ENCODE measurements around the gene PPP1R11.
"Not testable (repeated sequence)": the region's sequence is repeated elsewhere in the genome, so short reads cannot be mapped to it uniquely, and the experiment has no call there.

PPP1R11 gene

GRCh38 chr6:30100585-30101443, 33.8 kb downstream of the PPP1R11 start:
- Mint-ChIP-seq H3K9me3 (ENCODE audit: low read depth) (no peaks in the 10 kb centered on the region), H3K27me3 (peaks cover 28% of the 10 kb centered on the region), H3K4me1 (ENCODE audit: low read depth) (peaks cover 57% of the 10 kb centered on the region), H3K27ac (no peak overlapping the region), H3K4me3 (peak overlapping the region; percentile 87), H3K36me3 (no peaks in the 10 kb centered on the region)

DNA sequence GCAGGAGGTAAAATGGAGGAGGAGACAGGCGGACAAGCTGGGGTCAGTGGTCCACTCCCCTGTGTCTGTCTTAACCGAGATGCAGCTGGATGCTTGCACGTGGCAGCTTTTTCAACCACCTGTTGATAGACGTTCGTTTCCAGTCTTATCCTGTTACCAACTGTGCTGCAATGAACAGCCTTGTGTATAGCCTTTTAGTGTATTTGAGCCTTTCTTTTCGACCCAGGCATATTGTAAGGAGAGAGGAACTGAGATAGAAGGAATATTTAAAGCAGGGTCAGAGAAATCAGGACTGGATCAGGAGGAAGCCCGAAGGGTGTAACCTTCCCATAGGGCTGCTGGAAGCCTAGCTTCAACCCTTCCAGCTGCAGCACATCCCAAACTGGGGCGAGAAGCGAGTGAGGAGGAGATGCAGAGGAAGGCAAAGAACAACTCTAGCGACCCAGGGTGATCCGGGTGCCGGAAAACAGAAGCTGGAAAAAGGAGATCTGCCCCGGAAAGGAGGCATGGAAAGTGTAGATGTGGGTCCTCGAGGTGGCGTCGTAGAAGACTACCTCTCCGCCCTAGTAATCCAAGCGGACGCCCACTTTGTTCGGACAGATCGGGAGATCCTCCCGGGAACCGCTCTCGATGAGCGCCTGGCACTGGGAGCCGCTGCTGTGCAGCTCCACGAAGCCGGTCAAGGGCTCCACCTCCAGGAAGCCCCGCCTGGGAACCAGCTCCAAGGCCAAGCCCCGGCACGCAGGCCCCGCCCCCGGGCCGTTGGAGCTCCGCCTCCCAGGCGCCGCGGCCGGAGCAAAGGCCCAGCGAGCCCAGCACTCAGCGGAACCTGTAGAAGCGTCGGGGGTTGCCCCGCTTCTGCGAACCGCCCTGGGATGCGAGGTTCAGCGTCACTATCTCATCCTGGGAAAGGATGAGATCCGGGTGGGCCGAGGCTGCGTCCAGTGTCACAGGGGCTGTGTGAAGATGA, 34.7 kb downstream of the PPP1R11 start:
- H3K4me3 Mint-ChIP-seq, result peak overlapping the region; percentile 87
- H3K4me1 Mint-ChIP-seq (ENCODE audit: low read depth), result peaks cover 57% of the 10 kb centered on the region
- peak overlapping the region; percentile 55 for H3K27ac Mint-ChIP-seq

DNA sequence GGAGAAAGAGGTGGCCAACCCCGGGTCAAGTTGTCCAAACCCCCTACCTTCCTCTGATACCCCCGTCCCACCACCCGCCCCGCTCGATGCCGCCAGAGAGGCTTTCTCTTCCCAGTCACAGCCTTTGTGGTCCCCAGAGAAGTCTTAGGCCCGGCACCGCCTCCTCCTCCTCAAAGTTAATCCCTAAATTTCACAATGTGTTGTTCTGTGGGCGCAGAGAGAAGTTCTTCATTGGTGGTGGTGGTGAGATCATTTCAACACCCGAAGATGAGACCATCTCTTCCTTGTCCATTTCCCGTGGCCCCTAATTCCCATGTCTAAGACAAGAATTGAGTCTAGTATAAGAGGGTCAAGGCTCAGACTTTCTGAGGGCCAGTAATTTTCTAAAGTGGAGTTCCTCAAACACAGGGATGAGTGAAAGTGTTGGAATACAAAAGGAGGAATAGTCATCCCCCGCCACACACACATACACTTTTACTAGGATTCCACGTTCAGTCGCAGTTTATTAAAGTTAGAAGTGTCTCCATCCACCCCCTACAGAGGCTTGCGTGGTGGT, 35.5 kb downstream of the PPP1R11 start:
- Mint-ChIP-seq H3K4me3 (peak overlapping the region; percentile 89), H3K27me3 (peaks cover 31% of the 10 kb centered on the region), H3K27ac (peak overlapping the region; percentile 7), H3K4me1 (ENCODE audit: low read depth) (peaks cover 52% of the 10 kb centered on the region), H3K9me3 (ENCODE audit: low read depth) (no peaks in the 10 kb centered on the region), H3K36me3 (no peaks in the 10 kb centered on the region)

More for the DNA sequence above, 34.7 kb downstream of the PPP1R11 start:
- Mint-ChIP-seq H3K36me3 (no peaks in the 10 kb centered on the region), H3K9me3 (ENCODE audit: low read depth) (no peaks in the 10 kb centered on the region), H3K27me3 (peaks cover 28% of the 10 kb centered on the region)

DNA sequence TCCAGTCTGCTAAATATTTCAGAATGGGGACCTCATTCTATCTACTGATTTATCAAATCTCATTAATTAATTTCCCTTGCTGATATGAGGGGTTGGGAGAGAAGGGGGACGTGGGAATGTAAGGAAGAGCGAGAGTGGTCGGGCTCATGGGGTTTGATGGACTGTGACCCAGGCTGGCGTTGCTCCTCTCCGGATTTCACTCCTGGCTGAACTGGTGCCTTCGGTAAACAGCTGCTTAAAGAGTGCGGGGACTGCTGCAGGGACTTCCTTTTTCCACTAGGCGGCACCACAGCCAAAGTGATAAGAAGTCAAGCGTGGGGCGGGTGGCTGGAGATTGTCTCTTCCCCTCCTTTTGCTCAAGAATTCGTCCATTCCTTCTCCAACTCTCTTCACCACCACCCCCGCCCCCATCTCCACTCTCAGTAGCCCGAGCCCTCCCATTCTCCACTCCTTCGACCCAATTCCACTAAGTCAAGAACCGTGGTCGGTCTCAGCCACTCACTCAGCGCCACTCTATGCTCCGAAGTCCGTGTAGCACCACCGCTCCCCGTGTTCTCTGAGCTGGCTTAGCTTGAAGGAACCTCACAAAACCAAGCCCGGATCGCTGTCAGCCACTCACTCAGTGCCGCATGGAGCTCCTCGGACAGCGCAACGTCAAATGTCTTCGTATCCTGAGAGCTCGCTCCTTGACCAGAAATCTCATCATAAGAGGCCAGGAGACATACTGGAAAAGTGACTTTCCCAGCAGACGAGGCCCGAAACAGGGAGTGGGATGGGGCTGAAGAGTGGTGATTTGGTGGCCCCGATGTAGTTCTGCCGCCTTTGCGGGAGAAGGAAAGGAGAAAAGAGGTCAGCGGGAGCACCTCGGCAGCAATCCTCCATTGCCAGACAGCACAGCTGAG, 36.2 kb downstream of the PPP1R11 start:
- peak overlapping the region; percentile 7 for H3K27ac Mint-ChIP-seq
- no peaks in the 10 kb centered on the region for H3K9me3 Mint-ChIP-seq (ENCODE audit: low read depth)

DNA sequence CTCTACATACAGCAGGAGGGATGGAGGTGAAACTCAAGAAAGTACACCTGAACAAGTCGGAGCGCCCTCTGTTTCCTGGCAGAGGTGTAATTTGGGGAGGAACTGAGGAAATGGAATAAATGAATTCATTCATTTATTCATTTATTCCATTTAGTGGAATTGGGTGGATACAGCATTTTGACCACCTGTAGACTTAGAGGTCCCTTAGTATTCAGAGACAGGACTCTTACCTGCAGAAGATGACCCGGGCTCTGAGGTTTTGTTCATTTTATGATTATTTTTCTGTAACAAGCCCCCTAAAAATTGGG, 36.8 kb downstream of the PPP1R11 start:
- Mint-ChIP-seq H3K27ac (no peak overlapping the region), H3K36me3 (no peaks in the 10 kb centered on the region), H3K9me3 (ENCODE audit: low read depth) (no peaks in the 10 kb centered on the region), H3K4me3 (peak overlapping the region; percentile 89), H3K4me1 (ENCODE audit: low read depth) (peaks cover 39% of the 10 kb centered on the region), H3K27me3 (peaks cover 33% of the 10 kb centered on the region)

More for the DNA sequence above, 36.2 kb downstream of the PPP1R11 start:
- Mint-ChIP-seq H3K27me3 (peaks cover 33% of the 10 kb centered on the region), H3K36me3 (no peaks in the 10 kb centered on the region), H3K4me3 (peak overlapping the region; percentile 89), H3K4me1 (ENCODE audit: low read depth) (peaks cover 44% of the 10 kb centered on the region)

GRCh38 chr6:30104661-30105060, 37.7 kb downstream of the PPP1R11 start:
- Mint-ChIP-seq H3K4me1 (ENCODE audit: low read depth) (peaks cover 34% of the 10 kb centered on the region), H3K27me3 (peaks cover 31% of the 10 kb centered on the region), H3K9me3 (ENCODE audit: low read depth) (no peaks in the 10 kb centered on the region), H3K4me3 (no peak overlapping the region), H3K27ac (no peak overlapping the region), H3K36me3 (no peaks in the 10 kb centered on the region)

- Mint-ChIP-seq H3K9me3 (ENCODE audit: low read depth) (no peaks in the 10 kb centered on the region), H3K4me3 (no peak overlapping the region), H3K36me3 (no peaks in the 10 kb centered on the region), H3K27ac (no peak overlapping the region), H3K4me1 (ENCODE audit: low read depth) (peaks cover 6% of the 10 kb centered on the region), H3K27me3 (peaks cover 45% of the 10 kb centered on the region)
These were observed 44.4 kb downstream of the PPP1R11 start for GRCh38 chr6:30111266-30111856.

GRCh38 chr6:30112402-30112994, 45.5 kb downstream of the PPP1R11 start:
- Mint-ChIP-seq H3K4me3 (no peak overlapping the region), H3K9me3 (ENCODE audit: low read depth) (no peaks in the 10 kb centered on the region), H3K36me3 (no peaks in the 10 kb centered on the region), H3K27me3 (peaks cover 44% of the 10 kb centered on the region), H3K27ac (no peak overlapping the region), H3K4me1 (ENCODE audit: low read depth) (peaks cover 6% of the 10 kb centered on the region)

DNA sequence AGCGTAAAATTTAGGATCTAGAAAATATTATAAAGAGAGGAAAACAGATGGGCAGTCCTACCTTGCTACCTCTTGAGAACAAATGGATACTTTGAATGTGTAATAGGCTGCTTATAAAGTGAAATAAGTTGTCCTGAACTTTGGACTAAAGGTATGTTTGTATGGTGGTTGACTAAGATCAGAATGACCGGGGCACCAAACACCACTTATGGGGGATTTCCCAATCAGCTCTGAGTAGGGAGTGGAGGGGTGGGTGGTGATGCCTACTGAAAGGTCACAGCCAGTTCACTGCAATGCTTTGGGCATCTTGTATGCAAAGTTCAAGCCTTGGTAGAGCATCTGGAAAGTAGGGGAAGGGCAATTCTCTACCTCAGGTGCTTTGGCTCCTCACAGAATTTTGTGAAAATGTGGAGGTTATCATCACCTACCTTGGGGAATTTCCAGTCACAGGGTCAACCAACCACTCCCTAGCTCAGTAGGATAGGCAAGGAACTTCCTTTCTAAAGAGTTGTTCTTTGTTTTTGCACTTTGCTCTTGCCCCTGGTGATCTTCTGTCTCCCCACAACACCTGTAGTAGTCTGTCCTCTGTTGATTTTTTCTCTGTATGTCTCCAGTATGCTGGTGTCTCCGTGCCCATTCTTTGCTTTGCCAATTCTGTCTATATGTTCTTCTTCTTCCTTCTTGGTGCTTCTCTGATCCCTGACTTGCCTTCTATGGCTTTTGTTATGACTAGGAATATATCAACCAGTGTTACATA, 46.2 kb downstream of the PPP1R11 start, which contains the start of gene TRIM31:
Gene TRIM31, minus strand, starts transcription at position 88 of the 757 bp plus-strand sequence. CDS start 285 bp downstream, outside the sequence.
- Mint-ChIP-seq H3K9me3 (ENCODE audit: low read depth) (no peaks in the 10 kb centered on the region), H3K4me3 (no peak within 1 kb of the TSS), H3K27ac (no peak within 1 kb of the TSS), H3K27me3 (peaks cover 41% of the 10 kb centered on the region), H3K36me3 (no peaks in the 10 kb centered on the region), H3K4me1 (ENCODE audit: low read depth) (peaks cover 6% of the 10 kb centered on the region)

DNA sequence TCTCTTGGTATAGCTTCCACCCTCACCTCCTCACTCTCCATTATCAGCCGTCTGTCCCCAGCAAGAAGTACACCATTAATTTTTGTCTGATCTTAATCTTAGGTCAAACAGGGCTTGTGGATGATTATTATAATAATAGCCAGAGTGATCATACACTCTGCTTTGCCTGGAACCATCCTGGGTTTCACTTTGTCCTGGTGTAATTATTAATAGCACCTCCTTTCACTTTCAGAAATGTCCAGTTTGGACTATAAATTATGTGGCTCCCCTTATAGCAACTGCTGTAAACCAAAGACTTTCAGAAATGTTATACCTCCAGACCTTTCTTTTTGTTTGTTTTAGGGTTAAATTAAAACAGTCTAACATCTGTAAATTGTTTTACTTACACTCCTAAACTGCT, 46.8 kb downstream of the PPP1R11 start:
- H3K27ac Mint-ChIP-seq, result no peak overlapping the region
- peaks cover 38% of the 10 kb centered on the region for H3K27me3 Mint-ChIP-seq
- H3K36me3 Mint-ChIP-seq, result no peaks in the 10 kb centered on the region
- no peaks in the 10 kb centered on the region for H3K9me3 Mint-ChIP-seq (ENCODE audit: low read depth)
- H3K4me1 Mint-ChIP-seq (ENCODE audit: low read depth), result peaks cover 6% of the 10 kb centered on the region
- H3K4me3 Mint-ChIP-seq, result no peak overlapping the region

DNA sequence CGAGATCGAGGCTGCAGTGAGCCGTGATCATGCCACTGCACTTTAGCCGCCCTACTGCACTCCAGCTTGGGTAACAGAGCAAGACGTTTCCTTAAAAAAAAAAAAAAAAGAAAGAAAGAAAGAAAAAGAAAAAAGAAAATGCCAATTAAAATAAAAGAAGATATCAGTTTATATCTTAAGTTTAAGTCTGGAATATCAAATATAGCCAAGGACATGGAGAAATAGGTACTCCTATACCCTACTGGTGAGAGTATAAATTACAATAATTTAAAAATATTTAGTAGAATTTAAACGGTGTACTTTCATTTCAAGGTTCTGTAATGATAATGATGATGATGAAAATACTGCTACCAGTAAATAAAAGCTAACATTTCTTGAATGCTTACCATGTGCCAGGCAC, 49.7 kb downstream of the PPP1R11 start:
- Mint-ChIP-seq H3K36me3 (peaks cover 3% of the 10 kb centered on the region), H3K9me3 (ENCODE audit: low read depth) (no peaks in the 10 kb centered on the region), H3K4me3 (no peak overlapping the region), H3K4me1 (ENCODE audit: low read depth) (peaks cover 6% of the 10 kb centered on the region), H3K27ac (no peak overlapping the region), H3K27me3 (peaks cover 26% of the 10 kb centered on the region)

DNA sequence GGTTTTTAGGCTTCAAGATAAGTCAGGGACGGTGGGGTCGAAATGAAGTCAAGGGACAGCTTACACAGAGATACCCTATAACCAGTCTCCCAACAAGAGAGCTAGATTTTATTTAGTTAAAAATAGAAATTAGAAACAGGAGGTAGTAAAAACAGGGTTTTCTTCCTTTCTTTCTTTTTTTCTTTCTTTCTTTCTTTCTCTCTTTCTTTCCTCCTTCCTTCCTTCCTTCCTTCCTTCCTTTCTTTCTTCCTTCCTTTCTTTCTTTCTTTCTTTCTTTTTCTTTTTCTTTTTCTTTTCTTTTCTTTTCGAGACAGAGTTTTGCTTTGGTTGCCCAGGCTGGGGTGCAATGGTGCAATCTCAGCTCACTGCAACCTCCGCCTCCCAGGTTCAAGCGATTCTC, 51.7 kb downstream of the PPP1R11 start:
- H3K27me3 Mint-ChIP-seq, result peaks cover 22% of the 10 kb centered on the region
- H3K4me3 Mint-ChIP-seq; H3K36me3 Mint-ChIP-seq; H3K9me3 Mint-ChIP-seq (ENCODE audit: low read depth); H3K27ac Mint-ChIP-seq; H3K4me1 Mint-ChIP-seq (ENCODE audit: low read depth): not testable (repeated sequence)
